Measurements from ENCODE around the gene NUDT14.
A peak's percentile ranks its signal among the peaks of the same experiment; 100 is the strongest.

NUDT14 gene

DNA sequence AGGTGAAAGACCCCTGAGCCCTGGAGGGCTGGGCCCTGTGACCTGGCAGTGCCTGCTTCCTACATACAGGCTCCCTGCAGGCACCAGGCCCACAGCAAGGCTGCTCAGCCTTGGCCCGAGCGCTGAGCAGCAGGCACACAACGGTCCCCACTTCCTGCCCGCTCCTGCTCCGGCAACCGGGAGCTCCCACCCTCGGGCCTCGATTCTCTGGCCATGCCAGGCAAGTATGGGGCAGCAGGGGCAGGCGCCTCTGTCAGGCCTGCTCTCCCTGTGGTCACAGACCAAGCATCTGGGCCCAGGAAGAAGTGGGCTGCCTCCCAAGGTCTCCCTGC, 30.6 kb upstream of the NUDT14 start:
- no peak for DNase-seq

DNA sequence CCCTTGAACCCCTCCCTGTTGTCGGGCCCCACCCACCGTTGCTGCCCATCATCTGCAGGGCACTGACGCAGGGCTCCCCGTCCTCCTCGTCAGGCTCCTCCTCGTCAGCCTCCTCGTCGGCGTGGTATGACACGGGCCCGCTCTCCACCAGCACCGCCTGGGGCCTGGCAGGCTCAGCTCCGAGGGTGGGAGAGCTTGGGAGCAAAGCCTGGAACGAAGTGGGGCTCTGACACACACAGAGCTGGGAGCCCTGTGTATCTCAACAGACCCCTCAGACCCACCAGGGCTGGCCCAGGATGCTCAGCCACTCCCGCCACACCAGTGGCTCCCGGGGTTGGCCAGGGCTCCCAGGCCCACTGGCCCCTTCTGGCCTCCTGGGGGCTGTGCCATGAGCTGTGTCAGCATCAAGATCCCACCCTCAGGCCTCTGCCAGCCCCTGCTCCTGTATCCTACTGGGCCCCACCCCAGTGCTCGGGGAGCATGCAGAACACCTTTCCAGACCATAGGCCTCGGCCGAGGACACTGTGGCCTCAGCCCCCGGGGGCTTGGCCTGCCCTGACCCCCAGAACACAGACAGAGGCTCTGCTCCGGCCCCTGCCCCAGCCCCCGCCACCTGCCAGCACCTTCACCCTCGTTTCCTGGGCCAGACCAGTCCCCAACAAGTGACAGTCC, 30.1 kb upstream of the NUDT14 start:
- DNase-seq = no peak

- no peak for DNase-seq
Measured at GRCh38 chr14:105210266-105211025, 29.3 kb upstream of the NUDT14 start.

GRCh38 chr14:105209646-105210045, 28.5 kb upstream of the NUDT14 start:
- DNase-seq = no peak

- DNase-seq = no peak
Measured at GRCh38 chr14:105209091-105209490, 28.0 kb upstream of the NUDT14 start.

GRCh38 chr14:105208738-105209075, 27.6 kb upstream of the NUDT14 start:
- DNase-seq = no peak

GRCh38 chr14:105207996-105208737, 27.1 kb upstream of the NUDT14 start:
- DNase-seq = no peak

DNA sequence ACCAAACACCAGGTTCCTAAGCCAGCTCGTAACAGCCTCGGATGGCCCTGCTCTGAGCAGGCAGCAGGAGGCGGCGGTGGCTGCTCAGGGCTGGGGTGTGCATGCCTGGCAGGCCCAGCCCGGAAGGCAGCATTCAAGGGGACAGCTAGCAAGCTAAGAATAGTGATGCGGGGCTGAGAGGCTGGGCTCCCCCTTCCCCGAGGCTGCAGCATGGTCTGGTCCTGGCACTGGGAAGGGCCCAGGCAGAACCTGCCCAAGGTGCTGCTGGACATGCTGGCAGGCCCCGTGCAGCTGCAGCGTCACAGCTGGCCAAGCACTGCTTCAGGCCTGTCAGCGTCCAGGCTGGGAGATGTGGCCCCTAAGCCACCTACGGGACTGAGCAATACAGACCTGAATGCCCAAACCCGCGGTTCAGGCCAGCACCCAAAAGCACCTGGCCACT, 26.4 kb upstream of the NUDT14 start:
- DNase-seq = no peak

DNA sequence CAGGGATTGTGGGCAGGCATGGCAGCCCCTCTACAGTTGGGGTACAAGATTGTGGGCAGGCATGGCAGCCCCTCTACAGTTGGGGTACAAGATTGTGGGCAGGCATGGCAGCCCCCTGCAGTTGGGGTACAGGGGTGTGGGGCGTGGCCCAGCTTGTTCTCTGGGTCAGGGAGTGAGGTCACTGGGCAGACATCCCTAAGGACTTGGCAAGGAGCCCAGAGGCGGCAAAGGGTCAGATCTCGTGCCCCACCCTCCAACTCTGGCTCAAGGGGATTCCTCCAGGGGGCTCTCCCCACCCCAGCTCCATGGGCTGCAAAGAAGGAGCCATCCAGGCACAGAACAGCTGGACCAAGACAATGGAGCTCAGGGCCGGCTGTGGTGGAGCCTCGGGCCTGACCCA, 25.8 kb upstream of the NUDT14 start:
- no peak for DNase-seq

DNA sequence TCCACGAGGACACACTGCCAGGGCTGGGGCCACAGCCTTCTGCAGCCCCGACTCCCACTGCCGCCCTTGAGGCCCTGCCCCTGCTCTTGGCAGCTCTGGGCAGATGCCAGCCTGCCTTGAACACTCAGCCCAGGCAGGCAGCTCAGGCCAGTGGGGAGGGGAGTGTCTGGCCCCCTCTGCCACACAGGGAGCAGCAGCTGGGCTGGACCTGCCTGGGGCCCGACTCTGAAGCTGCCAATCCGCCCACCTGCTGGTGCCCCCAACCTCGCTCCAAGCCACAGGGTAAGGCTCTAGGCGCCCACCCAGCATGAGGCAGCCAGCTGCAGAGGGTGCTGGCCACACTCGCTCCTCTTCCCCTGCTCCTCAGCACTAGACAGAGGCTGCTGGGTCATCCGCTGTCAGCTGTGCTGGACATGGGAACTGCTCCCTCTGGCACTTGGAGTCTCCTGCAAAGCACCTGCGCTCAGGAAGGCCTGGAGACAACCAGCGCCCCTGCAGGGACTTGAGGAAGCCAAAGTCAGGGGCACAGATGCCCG, 24.6 kb upstream of the NUDT14 start:
- DNase-seq = no peak

GRCh38 chr14:105204931-105205672, 24.0 kb upstream of the NUDT14 start:
- no peak for DNase-seq

- DNase-seq = no peak
Measured at GRCh38 chr14:105204206-105204930, 23.3 kb upstream of the NUDT14 start.

GRCh38 chr14:105203701-105204100, 22.6 kb upstream of the NUDT14 start:
- DNase-seq = no peak

DNA sequence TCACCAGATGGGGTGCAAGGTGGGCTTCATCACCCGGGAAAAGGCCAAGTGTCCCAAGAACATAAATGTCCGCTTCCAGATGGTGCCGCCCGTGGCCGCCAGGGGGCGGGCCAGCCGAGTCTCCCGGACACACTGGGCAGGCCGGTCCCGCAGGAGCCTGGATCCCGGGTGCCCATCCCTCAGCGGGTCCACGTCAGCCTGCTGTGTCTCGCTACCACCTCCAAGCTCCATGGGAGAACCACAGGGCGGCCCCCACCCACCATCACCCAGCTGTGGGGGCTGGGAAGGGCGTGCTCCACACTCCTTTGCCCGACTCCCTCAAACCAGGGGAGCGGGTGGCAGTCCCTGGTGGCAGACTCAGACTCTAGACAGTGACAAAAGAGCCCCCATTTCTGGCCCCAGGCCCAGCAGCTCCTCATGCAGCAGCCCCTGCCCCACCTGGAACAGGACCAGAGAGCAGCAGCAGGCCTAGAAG, 22.0 kb upstream of the NUDT14 start:
- peak; percentile 45 for DNase-seq

- DNase-seq = no peak
Measured at GRCh38 chr14:105201925-105202513, 20.9 kb upstream of the NUDT14 start.

DNA sequence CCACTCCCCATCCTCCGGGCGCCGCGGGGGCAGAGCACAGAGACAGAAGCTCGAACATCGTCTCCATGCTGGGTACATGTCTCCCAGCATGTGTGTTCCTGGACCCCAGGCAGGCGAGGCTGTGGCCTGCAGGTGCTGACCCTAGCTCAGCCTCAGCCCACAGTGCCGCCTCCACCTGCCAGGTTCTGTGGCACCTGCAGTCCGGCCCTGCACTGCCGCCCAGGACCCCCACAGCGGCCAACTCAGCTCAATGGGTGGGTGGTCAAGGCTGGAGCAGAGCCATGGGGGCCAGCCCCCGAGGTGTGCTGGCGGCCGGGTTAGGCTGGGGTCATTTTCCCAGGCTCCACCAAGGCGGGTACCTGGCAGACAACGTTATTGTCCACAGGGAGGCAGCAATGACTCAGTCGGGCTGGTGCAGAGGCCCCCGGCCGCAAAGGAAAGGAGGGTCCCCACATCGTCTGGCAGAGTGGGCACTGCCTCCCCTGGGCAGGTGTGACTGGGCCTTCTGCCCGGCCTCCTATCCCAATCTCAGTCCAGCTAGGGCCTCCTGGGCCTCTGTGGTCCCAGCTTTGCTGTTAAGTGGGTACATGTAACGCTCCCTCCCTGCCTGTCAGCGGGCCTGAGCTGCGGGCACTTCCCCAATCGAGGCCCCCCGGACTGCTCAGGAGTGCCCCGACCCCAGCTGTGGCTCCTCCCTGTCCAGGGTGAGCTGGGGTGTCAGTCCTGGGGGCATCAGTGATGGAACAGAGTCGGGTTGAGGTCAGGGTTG, 20.2 kb upstream of the NUDT14 start:
- DNase-seq = no peak

DNA sequence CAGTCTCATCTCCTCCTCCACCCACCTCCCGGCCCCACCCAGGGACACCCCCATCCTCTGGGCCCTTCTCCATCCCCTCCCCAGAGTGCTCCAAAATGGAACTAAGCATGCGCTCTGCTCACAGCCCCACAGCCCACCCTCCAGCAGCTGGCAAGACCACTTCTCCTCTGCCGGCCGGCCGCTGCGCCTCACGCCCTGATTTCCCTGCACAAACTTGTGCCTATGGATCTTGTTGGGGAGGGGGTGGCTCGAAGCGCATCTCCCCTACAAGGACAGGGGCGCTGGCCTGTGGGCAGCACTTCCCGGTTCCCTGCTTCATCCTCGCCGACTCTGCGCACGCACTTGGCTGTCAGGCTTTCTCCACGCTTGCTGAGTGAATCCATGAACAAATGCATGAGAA, 19.5 kb upstream of the NUDT14 start:
- no peak for DNase-seq

- no peak for DNase-seq
Measured at GRCh38 chr14:105200074-105200473, 19.0 kb upstream of the NUDT14 start.

- DNase-seq = no peak
Measured at GRCh38 chr14:105199093-105199492, 18.0 kb upstream of the NUDT14 start.

- no peak for DNase-seq
Measured at GRCh38 chr14:105198588-105198987, 17.5 kb upstream of the NUDT14 start.

GRCh38 chr14:105197211-105197641, 16.1 kb upstream of the NUDT14 start:
- no peak for DNase-seq

All from central memory CD4-positive, alpha-beta T cell (primary cell).